ENCODE results near the gene FCHSD1. TPM values are rescaled to one million over a fixed set of nuclear protein-coding genes. Genes with fewer than 3 reads are reported as not detected.
A peak's percentile ranks its signal among the peaks of the same experiment; 100 is the strongest.

The FCHSD1 gene
- total RNA-seq, 1 experiment from 2014 or later = 21.2 TPM

DNA sequence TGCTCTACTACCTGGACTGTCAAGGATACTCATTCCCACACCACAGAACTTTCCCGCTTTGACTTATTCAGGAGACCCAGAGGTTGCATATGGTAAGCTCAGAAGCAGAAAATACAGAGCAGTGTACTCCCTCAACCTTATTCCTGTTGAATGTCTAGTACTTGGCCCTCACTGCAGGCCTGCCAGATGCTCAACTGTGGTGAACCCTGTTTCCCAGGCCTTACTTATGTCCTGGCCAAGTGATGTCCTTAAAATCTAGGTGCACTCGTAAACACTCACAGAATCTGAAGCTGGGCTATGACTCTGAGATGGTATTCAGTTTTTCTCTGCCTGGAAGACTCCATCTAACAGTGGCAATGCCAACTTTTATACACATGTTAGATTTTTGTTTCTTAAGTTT lies 53.4 kb downstream of the FCHSD1 start:
- Mint-ChIP-seq H3K27me3 (ENCODE audit: insufficient read depth, unreplicated experiment) (no peaks in the 10 kb centered on the region), H3K9me3 (ENCODE audit: unreplicated experiment) (no peaks in the 10 kb centered on the region), H3K4me3 (ENCODE audit: unreplicated experiment) (no peak overlapping the region), H3K36me3 (ENCODE audit: insufficient read depth, unreplicated experiment) (peaks cover 37% of the 10 kb centered on the region), H3K27ac (ENCODE audit: low read depth, unreplicated experiment) (peak overlapping the region; percentile 6), H3K4me1 (ENCODE audit: insufficient read depth, unreplicated experiment) (peaks cover 18% of the 10 kb centered on the region)
- TF ChIP-seq CTCF (IDR thresholded peaks at IDR 0.05; ENCODE audit: unreplicated experiment) = no peak
- POLR2A ChIA-PET = interaction anchor here (0.6 to 14.7 kb wide), 8 partner anchors 19 to 85 kb away, joined by 3 to 385 read pairs (median 4); partner anchors contain the start of genes DIAPH1, FCHSD1, HDAC3 and RELL2
- CTCF ChIA-PET = interaction anchor here (0.6 to 9.1 kb wide), 13 partner anchors 8 to 1252 kb away, joined by 3 to 165 read pairs (median 5); partner anchors contain the start of genes DIAPH1, HDAC3, PCDH1 and RELL2
- DNase-seq (ENCODE audit: unreplicated experiment) = no peak
- no TSS peak for BruUV-seq (replicated peaks)
- intact Hi-C loops (cut with micrococcal nuclease) = no loop called here

DNA sequence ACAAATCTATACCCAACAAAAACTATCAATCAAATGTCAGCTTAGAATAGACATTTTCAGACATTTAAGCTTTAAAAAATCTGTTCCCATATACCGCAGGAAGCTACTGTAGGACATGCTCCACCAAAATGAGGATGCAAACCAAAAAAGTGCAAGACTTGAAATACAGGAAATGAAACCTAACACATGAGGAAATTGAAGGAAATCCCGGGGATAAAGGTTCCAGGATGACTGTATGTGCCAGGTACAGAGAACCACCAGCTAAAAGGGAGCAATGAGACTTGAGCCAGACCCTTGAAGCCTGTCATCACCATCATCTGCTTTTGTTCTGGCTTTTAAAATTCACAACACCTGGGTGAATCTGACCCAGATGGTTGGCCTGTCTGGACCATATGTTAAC lies 53.8 kb downstream of the FCHSD1 start:
- Mint-ChIP-seq H3K27me3 (ENCODE audit: insufficient read depth, unreplicated experiment) (no peaks in the 10 kb centered on the region), H3K27ac (ENCODE audit: low read depth, unreplicated experiment) (peak overlapping the region; percentile 7), H3K36me3 (ENCODE audit: insufficient read depth, unreplicated experiment) (peaks cover 41% of the 10 kb centered on the region), H3K4me1 (ENCODE audit: insufficient read depth, unreplicated experiment) (peaks cover 19% of the 10 kb centered on the region), H3K4me3 (ENCODE audit: unreplicated experiment) (no peak overlapping the region), H3K9me3 (ENCODE audit: unreplicated experiment) (no peaks in the 10 kb centered on the region)
- POLR2A ChIA-PET = interaction anchor here (0.6 to 14.7 kb wide), 7 partner anchors 8 to 86 kb away, joined by 3 to 385 read pairs (median 4); partner anchors contain the start of genes DIAPH1, HDAC3 and RELL2
- no peak for DNase-seq (ENCODE audit: unreplicated experiment)
- intact Hi-C loops (cut with micrococcal nuclease) = no loop called here
- BruUV-seq (replicated peaks) = no TSS peak
- TF ChIP-seq CTCF (IDR thresholded peaks at IDR 0.05; ENCODE audit: unreplicated experiment) = no peak
- CTCF ChIA-PET = interaction anchor here (0.9 to 9.1 kb wide), 8 partner anchors 11 to 282 kb away, joined by 4 to 165 read pairs (median 6); partner anchors contain the start of genes DIAPH1 and PCDH1

GRCh38 chr5:141596867-141597266 lies 54.4 kb downstream of the FCHSD1 start:
- Mint-ChIP-seq H3K36me3 (ENCODE audit: insufficient read depth, unreplicated experiment) (peaks cover 41% of the 10 kb centered on the region), H3K27me3 (ENCODE audit: insufficient read depth, unreplicated experiment) (no peaks in the 10 kb centered on the region), H3K4me1 (ENCODE audit: insufficient read depth, unreplicated experiment) (peaks cover 23% of the 10 kb centered on the region), H3K27ac (ENCODE audit: low read depth, unreplicated experiment) (peak overlapping the region; percentile 7), H3K4me3 (ENCODE audit: unreplicated experiment) (no peak overlapping the region), H3K9me3 (ENCODE audit: unreplicated experiment) (no peaks in the 10 kb centered on the region)
- ChIA-PET CTCF (interaction anchor here (0.6 to 9.1 kb wide), 8 partner anchors 12 to 1668 kb away, joined by 3 to 165 read pairs (median 5); partner anchors contain the start of genes DIAPH1 and PCDH1), POLR2A (interaction anchor here (0.6 to 14.7 kb wide), 6 partner anchors 9 to 86 kb away, joined by 3 to 385 read pairs (median 4); partner anchors contain the start of genes DIAPH1, HDAC3 and RELL2)
- BruUV-seq (replicated peaks) = TSS peak; percentile 22
- no peak for DNase-seq (ENCODE audit: unreplicated experiment)
- intact Hi-C loops (cut with micrococcal nuclease) = no loop called here
- TF ChIP-seq CTCF (IDR thresholded peaks at IDR 0.05; ENCODE audit: unreplicated experiment) = no peak

DNA sequence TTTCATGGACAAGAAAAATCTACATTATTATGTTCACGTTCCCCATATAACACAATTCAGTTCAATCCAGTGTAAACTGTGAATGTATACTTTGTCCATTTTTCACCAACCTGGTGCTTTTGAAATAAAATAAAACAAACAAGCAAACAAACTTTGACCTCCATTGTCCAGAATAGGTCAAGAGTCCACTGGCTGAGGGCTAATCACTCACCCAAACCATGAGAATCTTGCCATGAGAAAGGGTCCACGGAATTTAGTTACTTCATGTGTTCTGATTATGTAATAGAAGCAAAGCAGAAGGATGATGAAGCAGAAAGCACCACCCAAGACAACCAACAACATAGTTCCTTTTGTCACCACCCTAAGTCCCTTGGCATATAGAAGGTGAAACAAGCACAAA lies 61.1 kb downstream of the FCHSD1 start:
- BruUV-seq (replicated peaks) = no TSS peak
- H3K9me3 Mint-ChIP-seq (ENCODE audit: unreplicated experiment) = no peaks in the 10 kb centered on the region
- H3K4me3 Mint-ChIP-seq (ENCODE audit: unreplicated experiment) = no peak overlapping the region
- peaks cover 54% of the 10 kb centered on the region for H3K36me3 Mint-ChIP-seq (ENCODE audit: insufficient read depth, unreplicated experiment)
- H3K4me1 Mint-ChIP-seq (ENCODE audit: insufficient read depth, unreplicated experiment) = peaks cover 15% of the 10 kb centered on the region
- ChIA-PET CTCF (interaction anchor here (0.6 to 9.2 kb wide), 10 partner anchors 8 to 52 kb away, joined by 3 to 465 read pairs (median 6); partner anchors contain the start of gene DIAPH1), POLR2A (interaction anchor here (0.6 to 9.2 kb wide), 4 partner anchors 14 to 717 kb away, joined by 4 to 224 read pairs (median 8); partner anchors contain the start of genes DIAPH1, HDAC3 and RELL2)
- intact Hi-C loops (cut with micrococcal nuclease) = no loop called here
- no peaks in the 10 kb centered on the region for H3K27me3 Mint-ChIP-seq (ENCODE audit: insufficient read depth, unreplicated experiment)
- no peak for TF ChIP-seq CTCF (IDR thresholded peaks at IDR 0.05; ENCODE audit: unreplicated experiment)
- no peak for DNase-seq (ENCODE audit: unreplicated experiment)
- H3K27ac Mint-ChIP-seq (ENCODE audit: low read depth, unreplicated experiment) = no peak overlapping the region

Other genes starting within 250 kb of the FCHSD1 start
- 0.89 and 1.3 TPM in 2 replicates for gene PCDHGA9, start 248.6 kb downstream of the FCHSD1 start, total RNA-seq (2022)
- gene PCDHGB6, start 243.4 kb downstream of the FCHSD1 start, total RNA-seq (2022) = 0.68 and 1.4 TPM in 2 replicates
- 1.4 TPM in 2 replicates for gene PCDHGA10, start 238.4 kb downstream of the FCHSD1 start, total RNA-seq (2022)
- 0.75 and 1.2 TPM in 2 replicates for gene PCDHGB7, start 233.7 kb downstream of the FCHSD1 start, total RNA-seq (2022)
- 0.30 and 0.76 TPM in 2 replicates for gene PCDHGA11, start 230.4 kb downstream of the FCHSD1 start, total RNA-seq (2022)
- gene PCDHGA12, start 220.9 kb downstream of the FCHSD1 start, total RNA-seq (2022) = 0.79 and 0.91 TPM in 2 replicates
- gene PCDHGC3, start 175.5 kb downstream of the FCHSD1 start, total RNA-seq (2022) = 17.3 and 31.7 TPM in 2 replicates
- 0.40 and 1.7 TPM in 2 replicates for gene PCDHGC4, start 166.4 kb downstream of the FCHSD1 start, total RNA-seq (2022)
- 0.61 and 0.69 TPM in 2 replicates for gene PCDHGC5, start 162.3 kb downstream of the FCHSD1 start, total RNA-seq (2022)
- 203 and 228 TPM in 2 replicates for gene DIAPH1, start 32.4 kb downstream of the FCHSD1 start, total RNA-seq (2022)
- gene HDAC3, start 14.6 kb downstream of the FCHSD1 start, total RNA-seq (2022) = 83.5 and 85.6 TPM in 2 replicates
- 12.5 and 13.3 TPM in 2 replicates for gene RELL2, start 14.4 kb downstream of the FCHSD1 start, total RNA-seq (2022)
- gene ARAP3, start 30.8 kb upstream of the FCHSD1 start, total RNA-seq (2022) = 19.8 and 22.8 TPM in 2 replicates
- gene PCDH1, start 227.0 kb upstream of the FCHSD1 start, total RNA-seq (2022) = 9.9 and 15.7 TPM in 2 replicates

All from MCF 10A (cell line).